ENCODE data around the gene EEIG2. TPM values are rescaled to one million over a fixed set of nuclear protein-coding genes. Genes with fewer than 3 reads are reported as not detected.

The EEIG2 gene
- total RNA-seq, result 10 to 100 TPM in 6 of 7 donors, 1 to 10 TPM in 1; 7.7 to 37.8 (median 11.5) TPM
- polyA plus RNA-seq, result 10 to 100 TPM in 1 of 2 donors, 1 to 10 TPM in 1; 5.3 to 11.3 TPM
- long read RNA-seq, donor 1, partial matches to known transcripts, result 0 of 3 reads
- long read RNA-seq, donor 1, other reads (novel, unspliced or antisense), result 3 of 3 reads
- long read RNA-seq, donor 2, full-length matches to known transcripts, result 6 of 120 reads
- long read RNA-seq, donor 2, partial matches to known transcripts, result 56 of 120 reads
- long read RNA-seq, donor 2, other reads (novel, unspliced or antisense), result 58 of 120 reads
- long read RNA-seq, donor 3, full-length matches to known transcripts, result 50 of 59 reads
- long read RNA-seq, donor 3, partial matches to known transcripts, result 2 of 59 reads
- long read RNA-seq, donor 3, other reads (novel, unspliced or antisense), result 7 of 59 reads

DNA sequence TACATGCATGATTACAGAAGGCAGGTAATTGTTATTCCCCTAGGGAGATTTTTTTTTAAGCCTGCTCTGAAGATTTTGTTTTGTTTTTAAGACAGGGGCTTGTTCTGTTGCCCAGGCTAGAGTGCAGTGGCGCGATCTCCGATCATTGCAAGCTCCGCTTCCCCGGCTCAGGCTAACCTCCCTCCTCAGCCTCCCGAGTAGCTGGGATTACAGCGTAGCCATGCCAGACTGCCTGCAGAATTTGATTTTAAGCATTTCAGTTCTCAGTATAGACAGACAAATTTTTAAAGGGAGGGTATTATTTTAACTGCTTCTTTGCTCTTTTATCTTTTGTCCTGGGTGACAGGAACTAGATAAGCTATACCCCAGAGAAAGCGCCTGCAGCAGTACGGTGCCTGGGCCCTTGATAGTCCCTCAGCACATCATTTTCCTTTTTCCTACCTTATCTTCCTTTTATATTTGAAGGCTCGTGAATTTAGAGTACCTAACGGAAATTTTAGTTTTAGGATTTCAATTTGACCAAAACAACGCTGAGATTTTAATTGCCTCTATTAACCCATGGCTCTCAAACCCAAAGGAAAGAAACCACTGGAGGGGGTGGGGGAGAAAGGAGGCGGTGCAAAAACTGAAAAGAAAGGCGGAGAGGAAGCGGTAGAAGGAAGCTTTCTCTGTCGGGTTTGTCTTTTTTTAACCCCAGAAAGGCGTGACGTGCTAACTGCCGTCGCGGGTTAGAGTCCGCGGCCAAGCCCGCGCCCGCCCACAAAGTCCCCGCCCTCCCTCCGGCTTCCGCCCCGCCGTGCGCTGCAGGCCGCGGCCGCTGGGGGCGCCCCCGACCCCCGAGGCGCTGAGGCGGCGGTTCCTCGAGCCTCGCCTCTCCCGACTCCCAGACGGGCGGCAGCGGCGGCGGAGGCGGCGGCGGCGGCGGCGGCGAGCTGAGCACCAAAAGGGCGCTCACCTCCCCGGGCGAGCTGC lies at the start of gene EEIG2:
EEIG2 (plus strand) TSS at position 886 of the 972 bp plus-strand sequence. CDS start 329 bp downstream, outside the sequence.
- intact Hi-C loops (cut with DNase I), result no loop called here
- H3K4me3 ChIP-seq, result peak within 1 kb of the TSS; percentile 57
- H3K4me1 ChIP-seq (ENCODE audit: insufficient read depth), result peaks cover 5% of the 10 kb centered on the region
- DNase-seq, result peak; percentile 77 to 91 (median 84)
- WGBS, 3 donors, result 5 to 9% (median 8%) methylated on average over 40 to 59 of the region's 59 CpGs
- no peaks in the 10 kb centered on the region for H3K36me3 ChIP-seq
- H3K9me3 ChIP-seq, result no peaks in the 10 kb centered on the region
- no peaks in the 10 kb centered on the region for H3K27me3 ChIP-seq
- TF ChIP-seq POLR2A (IDR thresholded peaks at IDR 0.05) (no peak), EP300 (IDR thresholded peaks at IDR 0.05) (no peak)
- TF ChIP-seq, protein P1, sequence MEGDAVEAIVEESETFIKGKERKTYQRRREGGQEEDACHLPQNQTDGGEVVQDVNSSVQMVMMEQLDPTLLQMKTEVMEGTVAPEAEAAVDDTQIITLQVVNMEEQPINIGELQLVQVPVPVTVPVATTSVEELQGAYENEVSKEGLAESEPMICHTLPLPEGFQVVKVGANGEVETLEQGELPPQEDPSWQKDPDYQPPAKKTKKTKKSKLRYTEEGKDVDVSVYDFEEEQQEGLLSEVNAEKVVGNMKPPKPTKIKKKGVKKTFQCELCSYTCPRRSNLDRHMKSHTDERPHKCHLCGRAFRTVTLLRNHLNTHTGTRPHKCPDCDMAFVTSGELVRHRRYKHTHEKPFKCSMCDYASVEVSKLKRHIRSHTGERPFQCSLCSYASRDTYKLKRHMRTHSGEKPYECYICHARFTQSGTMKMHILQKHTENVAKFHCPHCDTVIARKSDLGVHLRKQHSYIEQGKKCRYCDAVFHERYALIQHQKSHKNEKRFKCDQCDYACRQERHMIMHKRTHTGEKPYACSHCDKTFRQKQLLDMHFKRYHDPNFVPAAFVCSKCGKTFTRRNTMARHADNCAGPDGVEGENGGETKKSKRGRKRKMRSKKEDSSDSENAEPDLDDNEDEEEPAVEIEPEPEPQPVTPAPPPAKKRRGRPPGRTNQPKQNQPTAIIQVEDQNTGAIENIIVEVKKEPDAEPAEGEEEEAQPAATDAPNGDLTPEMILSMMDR (IDR thresholded peaks at IDR 0.05), result peak; percentile 55 to 84 (median 82)
- H3K27ac ChIP-seq, result peak within 1 kb of the TSS in 1 of 2 donors; percentile 22

DNA sequence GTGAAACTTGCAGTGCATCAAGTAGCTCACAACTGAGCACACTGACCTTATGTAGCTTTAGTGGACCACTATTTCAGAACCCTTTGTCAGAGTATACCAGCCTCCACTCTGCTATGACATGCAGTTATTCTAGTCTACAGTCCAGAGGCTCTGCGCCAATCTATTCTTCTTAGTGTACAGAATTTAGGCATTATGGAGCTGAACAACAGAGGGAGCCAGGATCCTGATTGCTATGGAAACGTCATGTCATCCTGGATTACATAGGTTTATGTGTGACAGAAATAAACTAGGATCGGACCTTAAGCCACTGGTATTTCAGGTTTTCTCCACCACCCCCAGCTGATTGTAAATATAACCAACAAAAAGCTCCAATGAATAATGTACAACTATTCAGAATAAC lies 48.1 kb upstream of the EEIG2 start:
- H3K27ac ChIP-seq, result no peak overlapping the region
- intact Hi-C loops (cut with DNase I), result loop anchor here (5.0 to 10.0 kb wide), 3 partner anchors 131 to 383 kb away; no protein-coding TSS in a partner anchor
- H3K27me3 ChIP-seq, result no peaks in the 10 kb centered on the region
- TF ChIP-seq POLR2A (IDR thresholded peaks at IDR 0.05) (no peak), EP300 (IDR thresholded peaks at IDR 0.05) (no peak)
- TF ChIP-seq, protein P1 (IDR thresholded peaks at IDR 0.05), result no peak
- H3K4me3 ChIP-seq, result no peak overlapping the region
- no peaks in the 10 kb centered on the region for H3K36me3 ChIP-seq
- no peak for DNase-seq
- no peaks in the 10 kb centered on the region for H3K4me1 ChIP-seq (ENCODE audit: insufficient read depth)
- 50 to 55% (median 51%) methylated on average over 3 of the region's 3 CpGs for WGBS, 3 donors
- H3K9me3 ChIP-seq, result no peaks in the 10 kb centered on the region

DNA sequence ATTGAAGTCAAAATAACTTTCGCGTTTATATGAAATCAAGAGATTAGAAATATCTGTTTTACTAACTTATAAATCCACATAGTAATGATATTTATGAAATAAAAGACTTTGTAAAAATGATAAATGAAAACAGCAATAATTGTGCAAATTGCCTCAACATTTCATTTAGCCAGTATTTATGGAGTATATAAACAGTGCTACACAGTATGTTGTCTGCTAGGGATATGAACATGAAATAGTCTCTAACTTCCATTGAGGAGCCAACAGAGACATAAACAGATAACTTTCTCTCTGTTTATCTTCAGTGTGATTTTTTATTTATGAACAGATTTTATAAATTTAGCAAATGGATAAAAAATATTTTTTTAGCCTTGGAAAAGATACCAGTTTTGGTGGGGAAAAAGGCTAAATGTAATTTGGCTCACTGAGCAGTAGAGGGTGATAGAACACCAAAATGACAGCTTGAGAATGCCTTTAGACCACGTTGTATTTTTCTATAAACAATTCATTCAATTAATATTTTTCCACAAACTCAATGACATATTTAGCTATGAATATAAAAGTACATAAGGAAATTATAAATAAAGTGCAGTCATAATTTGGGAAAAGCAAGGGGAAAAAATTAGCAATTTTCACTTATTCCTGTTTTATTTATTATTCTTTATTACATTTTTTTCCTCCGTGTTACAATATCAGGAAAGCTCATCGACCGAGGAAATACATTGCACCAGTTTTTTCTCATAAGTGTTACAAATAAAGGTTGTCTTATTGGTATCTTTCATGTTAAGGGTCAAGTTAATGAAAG lies 47.5 kb upstream of the EEIG2 start:
- no peaks in the 10 kb centered on the region for H3K9me3 ChIP-seq

More for the DNA sequence above, 47.5 kb upstream of the EEIG2 start:
- H3K36me3 ChIP-seq, result no peaks in the 10 kb centered on the region
- H3K4me1 ChIP-seq (ENCODE audit: insufficient read depth), result no peaks in the 10 kb centered on the region
- no peaks in the 10 kb centered on the region for H3K27me3 ChIP-seq
- TF ChIP-seq POLR2A (IDR thresholded peaks at IDR 0.05) (no peak), EP300 (IDR thresholded peaks at IDR 0.05) (no peak)
- TF ChIP-seq, protein P1 (IDR thresholded peaks at IDR 0.05), result peak; percentile 38 to 89 (median 78)
- H3K27ac ChIP-seq, result no peak overlapping the region
- intact Hi-C loops (cut with DNase I), result loop anchor here (5.0 to 10.0 kb wide), 3 partner anchors 130 to 382 kb away; no protein-coding TSS in a partner anchor
- H3K4me3 ChIP-seq, result no peak overlapping the region
- WGBS, 3 donors, result 26 to 43% (median 31%) methylated on average over 6 of the region's 6 CpGs
- no peak for DNase-seq
